Activated CD8-positive, alpha-beta memory T cell treated with anti-CD3 and anti-CD28 coated beads for 1 hour (primary cell): ENCODE data around the gene SLC7A11.

ENCODE experiments used
- DNase-seq, 2 donors: peaks; one replicate each; pipeline ENCODE4 v3.0.0-alpha.2; 2020; ENCODE audit warnings: low read depth in 1 of 2; ENCODE audit errors: extremely low read depth in 1 of 2

The SLC7A11 gene

GRCh38 chr4:138164208-138164607 lies 77.9 kb downstream of the SLC7A11 start:
- no peak for DNase-seq

DNA sequence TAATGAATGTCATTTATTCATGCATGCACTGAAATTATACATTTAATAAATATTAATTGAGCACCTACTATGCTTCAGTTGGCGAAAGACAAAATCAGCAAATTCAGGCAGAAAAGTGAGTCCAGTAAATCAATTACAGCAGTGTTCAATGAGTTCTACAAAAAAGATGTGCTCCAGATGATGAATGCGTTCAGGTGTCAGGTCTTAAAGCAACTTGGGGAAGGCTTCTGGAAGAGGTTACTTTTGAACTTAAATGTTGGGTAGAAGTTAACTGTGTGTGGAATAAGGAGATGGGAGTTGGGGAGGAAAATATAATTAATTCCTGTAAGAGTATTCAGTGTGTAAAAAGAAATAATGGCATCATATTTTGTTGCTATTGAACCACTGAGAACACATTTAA lies 79.0 kb downstream of the SLC7A11 start:
- DNase-seq, result no peak

- no peak for DNase-seq
These were observed 79.9 kb downstream of the SLC7A11 start for GRCh38 chr4:138162259-138162658.

DNA sequence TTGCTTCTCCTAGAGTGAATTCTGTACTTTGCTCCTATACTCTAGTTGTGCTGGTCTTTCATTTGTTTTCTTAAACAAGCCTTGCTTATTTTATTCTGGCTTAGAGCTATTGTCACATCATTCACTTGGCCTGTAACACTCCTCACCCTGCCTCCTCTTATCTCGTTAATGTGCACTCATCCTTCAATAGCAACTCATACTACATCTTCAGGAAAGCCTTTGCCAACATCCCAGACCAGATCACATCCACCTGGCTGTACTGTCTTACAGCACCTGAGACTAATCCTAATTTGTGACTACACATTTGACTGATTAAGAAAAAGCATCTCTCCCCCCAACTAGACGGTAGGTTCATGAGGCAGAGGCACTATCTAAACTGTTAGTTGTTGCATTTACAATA lies 80.8 kb downstream of the SLC7A11 start:
- no peak for DNase-seq

- no peak for DNase-seq
These were observed 83.3 kb downstream of the SLC7A11 start for GRCh38 chr4:138158746-138159297.

DNA sequence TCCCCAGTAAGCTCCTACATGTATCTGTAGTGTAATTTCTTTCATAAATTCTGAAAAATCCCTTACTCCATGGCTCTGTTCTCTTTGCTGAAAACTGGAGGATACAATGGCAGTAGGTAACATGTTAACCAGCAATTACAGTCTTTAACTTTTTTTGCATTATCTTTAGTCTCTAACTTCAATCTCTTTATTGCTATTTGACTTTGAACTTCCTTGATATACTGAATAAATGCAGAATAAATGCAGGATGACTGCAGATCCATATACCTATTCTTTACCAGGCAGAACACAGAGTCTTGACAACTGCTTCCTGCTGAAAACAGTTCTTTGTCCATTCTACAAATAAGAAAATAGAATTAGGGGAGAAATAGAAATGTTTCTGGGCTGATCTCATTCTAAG lies 101.3 kb downstream of the SLC7A11 start:
- no peak for DNase-seq

DNA sequence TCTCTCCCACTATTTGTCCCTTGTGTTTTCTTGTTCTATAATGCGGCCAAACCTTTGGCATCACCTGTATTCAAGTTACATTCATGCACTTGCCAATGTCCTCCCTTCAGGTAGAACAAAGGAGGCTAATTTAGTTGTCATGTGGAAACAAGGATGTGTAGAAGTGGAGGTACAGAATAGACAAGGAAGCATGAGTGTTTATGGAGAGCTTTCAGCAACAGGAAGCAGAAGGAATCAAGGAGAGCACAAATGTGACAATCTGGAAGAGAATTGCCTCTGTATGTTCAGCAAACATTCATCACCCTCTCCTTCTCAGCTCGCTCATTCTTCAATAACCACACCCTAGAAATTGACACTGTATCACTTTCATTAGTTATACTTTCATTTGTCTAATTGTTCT lies 103.4 kb downstream of the SLC7A11 start:
- no peak for DNase-seq

DNA sequence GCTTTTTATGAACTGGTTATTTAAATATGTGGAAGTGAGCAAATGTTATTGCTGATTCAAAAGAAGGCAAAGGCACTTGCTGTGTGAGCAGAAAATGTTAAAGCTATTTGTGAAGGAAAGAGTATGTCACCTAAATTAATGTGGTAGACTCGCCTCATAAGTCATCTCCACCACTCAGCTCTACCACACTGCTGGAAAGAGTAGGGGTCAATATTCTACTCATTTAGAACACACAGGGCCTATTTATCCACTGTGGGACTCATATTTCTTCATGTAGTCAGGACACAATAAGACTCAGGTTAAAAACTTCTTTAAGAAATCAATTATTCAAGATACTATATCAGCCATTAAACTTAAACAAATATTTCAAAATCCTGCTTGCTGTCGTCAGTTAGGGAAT lies 106.5 kb downstream of the SLC7A11 start:
- DNase-seq, result no peak

GRCh38 chr4:138118270-138118669 lies 123.9 kb downstream of the SLC7A11 start:
- no peak for DNase-seq

DNA sequence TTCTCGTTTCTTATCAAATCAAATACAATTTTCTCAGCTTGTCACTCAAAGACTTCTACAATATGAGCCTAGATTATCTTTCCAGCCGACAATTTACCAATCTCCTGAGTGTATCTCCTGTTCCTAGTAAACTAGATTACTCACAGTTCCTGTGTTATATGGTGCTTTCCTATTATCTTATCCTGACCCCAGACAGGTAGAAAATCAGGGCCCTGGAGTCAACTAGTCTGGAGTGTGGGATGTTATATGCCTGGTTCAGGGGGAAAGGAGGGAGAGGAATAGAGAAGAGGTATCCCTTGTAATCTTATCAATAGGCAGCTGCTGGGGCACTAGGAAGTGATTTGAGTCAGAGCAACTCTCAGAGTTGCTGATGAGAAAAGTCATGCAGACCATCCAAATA lies 127.1 kb downstream of the SLC7A11 start:
- no peak for DNase-seq

GRCh38 chr4:138114434-138114833 lies 127.7 kb downstream of the SLC7A11 start:
- DNase-seq, result no peak
